GM18498 (cell line): ENCODE data around the gene ZNF814.
"Not testable (repeated sequence)": the region's sequence is repeated elsewhere in the genome, so short reads cannot be mapped to it uniquely, and the experiment has no call there.

Source experiments
- ATAC-seq: cut with Tn5 transposase; IDR thresholded peaks from one replicate; pipeline ENCODE4 v1.9.1; 2021; ENCODE audit warnings: mild to moderate bottlenecking, moderate library complexity; ENCODE audit not compliant: unreplicated experiment

Gene ZNF814

GRCh38 chr19:57888560-57889231, at the start of gene ZNF814:
Gene ZNF814, minus strand, starts transcription at chr19:57889037. Its CDS starts 235 bp downstream, at chr19:57888802.
- ATAC-seq, result peak; percentile 72

- no peak for ATAC-seq
Measured at GRCh38 chr19:57935731-57936130, 46.9 kb upstream of the ZNF814 start.

- ATAC-seq, result peak; percentile 55
Measured at GRCh38 chr19:57934820-57935665, 46.2 kb upstream of the ZNF814 start, which contains the start of gene ZNF418. Gene ZNF418, minus strand, starts transcription at chr19:57935402. Its CDS starts 1,580 bp downstream, at chr19:57933822.

- no peak for ATAC-seq
Measured at GRCh38 chr19:57927587-57927986, 38.8 kb upstream of the ZNF814 start.

GRCh38 chr19:57916168-57916995, 27.5 kb upstream of the ZNF814 start, which contains the start of gene ZNF417:
Gene ZNF417, minus strand, starts transcription at chr19:57916592. Its CDS starts 181 bp downstream, at chr19:57916411.
- ATAC-seq, result peak; percentile 98

- ATAC-seq, result no peak
Measured at GRCh38 chr19:57914531-57914930, 25.7 kb upstream of the ZNF814 start.

- no peak for ATAC-seq
Measured at GRCh38 chr19:57907394-57907793, 18.6 kb upstream of the ZNF814 start.

- ATAC-seq, result no peak
Measured at GRCh38 chr19:57905258-57905657, 16.4 kb upstream of the ZNF814 start.

- ATAC-seq, result no peak
Measured at GRCh38 chr19:57903618-57904184, 14.9 kb upstream of the ZNF814 start.

GRCh38 chr19:57900311-57900710, 11.5 kb upstream of the ZNF814 start:
- no peak for ATAC-seq

- not testable (repeated sequence) for ATAC-seq
Measured at GRCh38 chr19:57890706-57891105, 1.9 kb upstream of the ZNF814 start.

GRCh38 chr19:57888107-57888559, 704 bp downstream of the ZNF814 start:
- peak; percentile 10 for ATAC-seq

GRCh38 chr19:57887195-57887941, 1.5 kb downstream of the ZNF814 start:
- ATAC-seq, result no peak

GRCh38 chr19:57886046-57886445, 2.8 kb downstream of the ZNF814 start:
- ATAC-seq, result no peak

- ATAC-seq, result not testable (repeated sequence)
Measured at GRCh38 chr19:57873883-57874799, 14.7 kb downstream of the ZNF814 start.

- no peak for ATAC-seq
Measured at GRCh38 chr19:57872450-57872849, 16.4 kb downstream of the ZNF814 start.

- ATAC-seq, result no peak
Measured at GRCh38 chr19:57870225-57870624, 18.6 kb downstream of the ZNF814 start.

- not testable (repeated sequence) for ATAC-seq
Measured at GRCh38 chr19:57869655-57870054, 19.2 kb downstream of the ZNF814 start.
